Ishikawa (cell line): Measurements from ENCODE around the gene LRP2BP.

Experiments
- CEBPB ChIP-seq: IDR thresholded peaks from 2 replicates; pipeline ENCODE4 v1.6.1; 2012
- MAX ChIP-seq: IDR thresholded peaks from 2 replicates; pipeline ENCODE4 v1.6.1; 2012
- RAD21 ChIP-seq: IDR thresholded peaks from 2 replicates; pipeline ENCODE4 v1.6.1; 2012; ENCODE audit warnings: low read depth
- TAF1 ChIP-seq: IDR thresholded peaks from 2 replicates; pipeline ENCODE4 v1.6.1; 2012; ENCODE audit warnings: low read depth, mild to moderate bottlenecking
- YY1 ChIP-seq: IDR thresholded peaks from 2 replicates; pipeline ENCODE4 v1.6.1; 2012; ENCODE audit warnings: low read depth

GRCh38 chr4:185378264-185378663, 17.5 kb downstream of the LRP2BP start:
- TF ChIP-seq RAD21 (no peak), YY1 (no peak), CEBPB (no peak), TAF1 (no peak), MAX (no peak)
